Transverse colon (tissue), 4 donors: ENCODE data around the gene ANTXR2. TPM values are rescaled to one million over a fixed set of nuclear protein-coding genes. Genes with fewer than 3 reads are reported as not detected.

Source experiments
- DNase-seq: peaks from one replicate; pipeline ENCODE4 v3.0.0-alpha.2; 2019
- H3K27ac ChIP-seq, 4 donors: fragments of 200-600 bp; sonication (generic); 2 replicates each; pipeline ENCODE4 v1.5.1; 2016 to 2018; ENCODE audit warnings: inconsistent platforms in 4 of 4
- H3K27me3 ChIP-seq: fragments of 200-600 bp; sonication (generic); 2 replicates; pipeline ENCODE4 v1.5.1; 2017; ENCODE audit warnings: inconsistent platforms
- H3K36me3 ChIP-seq, 4 donors: fragments of 200-600 bp; sonication (generic); 2 replicates each; pipeline ENCODE4 v1.5.1; 2017 to 2019; ENCODE audit warnings: inconsistent platforms in 4 of 4
- H3K4me1 ChIP-seq, 4 donors: fragments of 200-600 bp; sonication (generic); 2 replicates each; pipeline ENCODE4 v1.5.1; 2017 to 2020; ENCODE audit warnings: inconsistent platforms in 4 of 4
- H3K4me3 ChIP-seq, 4 donors: fragments of 200-600 bp; sonication (generic); 1 replicate in 1 of 4; 2 replicates in 3 of 4; pipeline versions ENCODE4 v1.5.1 to v1.6.1; 2017 to 2019; ENCODE audit warnings: inconsistent platforms in 4 of 4
- H3K9me3 ChIP-seq, 2 donors: fragments of 200-600 bp; sonication (generic); 2 replicates each; pipeline ENCODE4 v1.5.1; 2017 to 2019; ENCODE audit warnings: inconsistent platforms in 2 of 2
- CTCF ChIP-seq, 5 experiments: fragments of 200-600 bp in 3 of 5; fragments of 450-650 bp in 2 of 5; sonication (generic) in 3 of 5; IDR thresholded peaks; 1 replicate in 2 of 5; 2 replicates in 3 of 5; pipeline ENCODE4 v1.5.1; 2016 to 2017; ENCODE audit warnings: antibody characterized with exemption in 5 of 5, inconsistent platforms in 3 of 5, mild to moderate bottlenecking in 2 of 5, moderate library complexity in 1 of 5
- EP300 ChIP-seq: sonication (generic); formaldehyde crosslinking; IDR thresholded peaks from one replicate; pipeline ENCODE4 v1.6.1; 2017; ENCODE audit warnings: antibody characterized with exemption, low read depth
- POLR2A ChIP-seq: fragments of 450-650 bp; IDR thresholded peaks from one replicate; pipeline ENCODE4 v1.6.1; 2016; ENCODE audit warnings: antibody characterized with exemption, mild to moderate bottlenecking, moderate library complexity
- POLR2AphosphoS5 ChIP-seq, 3 donors: sonication (generic); formaldehyde crosslinking; IDR thresholded peaks; one replicate each; pipeline ENCODE4 v1.6.1; 2016; ENCODE audit warnings: antibody characterized with exemption in 3 of 3
- WGBS, 2 donors: methylation state at CpG; one replicate each; pipeline ENCODE4 v1.1.5; 2018; ENCODE audit warnings: low coverage in 1 of 2; 5-methylcytosine and 5-hydroxymethylcytosine counted together
- in situ Hi-C, 4 donors: fragments of 200-750 bp; cut with MboI; loops; one replicate each; pipeline versions ENCODE4 v1.15.0 to v1.15.1; 2017; ENCODE audit warnings: low sequenced_read_pairs in 3 of 4, low pct_ligation_motif_present in 1 of 4, low pct_unique_long_range_greater_than_20kb in 1 of 4
- intact Hi-C: fragments of 100-400 bp; cut with DNase I; formaldehyde crosslinking; loops from one replicate; pipeline ENCODE4 v1.15.1; 2023; ENCODE audit warnings: low total_unique reads
- total RNA-seq, 4 donors: library from RNA; depleted of rRNA; stranded (reverse); fragments of >200 nt; gene quantifications; one replicate each; pipeline ENCODE4 v1.1.0, GENCODE V29; 2016

ANTXR2 gene
- total RNA-seq, 4 donors from 2014 or later = 46.8 to 89.8 (median 76.0) TPM

GRCh38 chr4:80081566-80081965, 8.5 kb upstream of the ANTXR2 start:
- intact Hi-C loops (no loop called here), in situ Hi-C loops (no loop called here)
- peaks cover 0 to 4% (median 0%) of the 10 kb centered on the region in 4 donors for H3K4me1 ChIP-seq
- no peak overlapping the region for H3K4me3 ChIP-seq
- no peaks in the 10 kb centered on the region for H3K36me3 ChIP-seq
- TF ChIP-seq CTCF (IDR thresholded peaks at IDR 0.05) (no peak), POLR2AphosphoS5 (IDR thresholded peaks at IDR 0.05) (no peak), EP300 (no peak), POLR2A (no peak)
- H3K9me3 ChIP-seq = no peaks in the 10 kb centered on the region
- no peak for DNase-seq
- no peak overlapping the region for H3K27ac ChIP-seq
- 80 to 86% methylated on average over 3 to 4 of the region's 4 CpGs for WGBS, 2 donors
- H3K27me3 ChIP-seq = no peaks in the 10 kb centered on the region

GRCh38 chr4:80079255-80079923, 6.4 kb upstream of the ANTXR2 start:
- H3K27ac ChIP-seq = no peak overlapping the region
- TF ChIP-seq POLR2AphosphoS5 (IDR thresholded peaks at IDR 0.05) = no peak
- no peak for TF ChIP-seq CTCF (IDR thresholded peaks at IDR 0.05)
- no peak for TF ChIP-seq POLR2A
- TF ChIP-seq EP300 = no peak
- H3K4me1 ChIP-seq = peaks cover 0 to 12% (median 0%) of the 10 kb centered on the region in 4 donors
- H3K9me3 ChIP-seq = no peaks in the 10 kb centered on the region
- no peak for DNase-seq
- no peaks in the 10 kb centered on the region for H3K36me3 ChIP-seq
- WGBS, 2 donors = 89 to 93% methylated on average over 8 to 15 of the region's 15 CpGs
- no peaks in the 10 kb centered on the region for H3K27me3 ChIP-seq
- intact Hi-C loops (no loop called here), in situ Hi-C loops (no loop called here)
- H3K4me3 ChIP-seq = no peak overlapping the region

GRCh38 chr4:80078346-80079092, 5.5 kb upstream of the ANTXR2 start:
- WGBS, 2 donors = 88 to 90% methylated on average over 3 of the region's 3 CpGs
- H3K4me3 ChIP-seq = no peak overlapping the region
- H3K36me3 ChIP-seq = no peaks in the 10 kb centered on the region
- H3K27ac ChIP-seq = no peak overlapping the region
- no peaks in the 10 kb centered on the region for H3K9me3 ChIP-seq
- TF ChIP-seq POLR2A (no peak), POLR2AphosphoS5 (IDR thresholded peaks at IDR 0.05) (no peak)
- no peak for DNase-seq
- intact Hi-C loops (no loop called here), in situ Hi-C loops (no loop called here)
- H3K27me3 ChIP-seq = no peaks in the 10 kb centered on the region
- H3K4me1 ChIP-seq = peaks cover 5 to 21% (median 6%) of the 10 kb centered on the region in 4 donors

- DNase-seq = no peak
- in situ Hi-C loops = no loop called here
- no peaks in the 10 kb centered on the region for H3K9me3 ChIP-seq
- TF ChIP-seq EP300 = no peak
- TF ChIP-seq POLR2A = no peak
- no peak for TF ChIP-seq CTCF (IDR thresholded peaks at IDR 0.05)
- TF ChIP-seq POLR2AphosphoS5 (IDR thresholded peaks at IDR 0.05) = no peak
- intact Hi-C loops = no loop called here
- no peak overlapping the region for H3K27ac ChIP-seq
- 67 to 71% methylated on average over 5 of the region's 5 CpGs for WGBS, 2 donors
- no peaks in the 10 kb centered on the region for H3K36me3 ChIP-seq
- peaks cover 6 to 25% (median 7%) of the 10 kb centered on the region in 4 donors for H3K4me1 ChIP-seq
- H3K27me3 ChIP-seq = no peaks in the 10 kb centered on the region
- no peak overlapping the region for H3K4me3 ChIP-seq
These were observed 4.6 kb upstream of the ANTXR2 start for GRCh38 chr4:80077639-80078038.
